ENCODE data around the gene IL1F10.

Gene IL1F10

GRCh38 chr2:113111823-113112287 is 44.1 kb downstream of the IL1F10 start:
- no peaks in the 10 kb centered on the region for H3K36me3 ChIP-seq
- no peak for TF ChIP-seq CTCF (IDR thresholded peaks at IDR 0.05; ENCODE audit: low read depth, low read length)
- no peak overlapping the region for H3K27ac ChIP-seq
- H3K9me3 ChIP-seq (ENCODE audit: severe bottlenecking), result no peaks in the 10 kb centered on the region
- H3K27me3 ChIP-seq (ENCODE audit: insufficient read depth, low read depth, severe bottlenecking), result no peaks in the 10 kb centered on the region
- H3K4me3 ChIP-seq (ENCODE audit: low read depth, low read length), result no peak overlapping the region
- DNase-seq, result no peak

GRCh38 chr2:113112441-113112840 is 44.7 kb downstream of the IL1F10 start:
- DNase-seq, result no peak

GRCh38 chr2:113112871-113113270 is 45.1 kb downstream of the IL1F10 start:
- Histone ChIP-seq H3K27ac (no peak overlapping the region), H3K9me3 (ENCODE audit: severe bottlenecking) (no peaks in the 10 kb centered on the region), H3K36me3 (no peaks in the 10 kb centered on the region), H3K27me3 (ENCODE audit: insufficient read depth, low read depth, severe bottlenecking) (no peaks in the 10 kb centered on the region), H3K4me3 (ENCODE audit: low read depth, low read length) (no peak overlapping the region)
- no peak for TF ChIP-seq CTCF (IDR thresholded peaks at IDR 0.05; ENCODE audit: low read depth, low read length)
- no peak for DNase-seq

More at GRCh38 chr2:113112441-113112840, 44.7 kb downstream of the IL1F10 start:
- no peaks in the 10 kb centered on the region for H3K9me3 ChIP-seq (ENCODE audit: severe bottlenecking)
- H3K27ac ChIP-seq, result no peak overlapping the region
- H3K4me3 ChIP-seq (ENCODE audit: low read depth, low read length), result no peak overlapping the region
- no peaks in the 10 kb centered on the region for H3K36me3 ChIP-seq
- TF ChIP-seq CTCF (IDR thresholded peaks at IDR 0.05; ENCODE audit: low read depth, low read length), result no peak
- no peaks in the 10 kb centered on the region for H3K27me3 ChIP-seq (ENCODE audit: insufficient read depth, low read depth, severe bottlenecking)

- no peaks in the 10 kb centered on the region for H3K27me3 ChIP-seq (ENCODE audit: insufficient read depth, low read depth, severe bottlenecking)
- no peaks in the 10 kb centered on the region for H3K9me3 ChIP-seq (ENCODE audit: severe bottlenecking)
- no peak for DNase-seq
- no peak overlapping the region for H3K27ac ChIP-seq
- no peak for TF ChIP-seq CTCF (IDR thresholded peaks at IDR 0.05; ENCODE audit: low read depth, low read length)
- no peaks in the 10 kb centered on the region for H3K36me3 ChIP-seq
- H3K4me3 ChIP-seq (ENCODE audit: low read depth, low read length), result no peak overlapping the region
Measured at GRCh38 chr2:113113807-113114206, 46.0 kb downstream of the IL1F10 start.

- Histone ChIP-seq H3K27me3 (ENCODE audit: insufficient read depth, low read depth, severe bottlenecking) (no peaks in the 10 kb centered on the region), H3K27ac (no peak overlapping the region), H3K4me3 (ENCODE audit: low read depth, low read length) (no peak overlapping the region), H3K36me3 (no peaks in the 10 kb centered on the region), H3K9me3 (ENCODE audit: severe bottlenecking) (no peaks in the 10 kb centered on the region)
- no peak for TF ChIP-seq CTCF (IDR thresholded peaks at IDR 0.05; ENCODE audit: low read depth, low read length)
- no peak for DNase-seq
Measured at GRCh38 chr2:113114224-113114945, 46.6 kb downstream of the IL1F10 start.

GRCh38 chr2:113114996-113115395 is 47.2 kb downstream of the IL1F10 start:
- H3K36me3 ChIP-seq, result no peaks in the 10 kb centered on the region
- H3K9me3 ChIP-seq (ENCODE audit: severe bottlenecking), result no peaks in the 10 kb centered on the region
- no peak overlapping the region for H3K4me3 ChIP-seq (ENCODE audit: low read depth, low read length)
- no peak overlapping the region for H3K27ac ChIP-seq
- no peaks in the 10 kb centered on the region for H3K27me3 ChIP-seq (ENCODE audit: insufficient read depth, low read depth, severe bottlenecking)
- TF ChIP-seq CTCF (IDR thresholded peaks at IDR 0.05; ENCODE audit: low read depth, low read length), result no peak
- DNase-seq, result no peak

Measured in WERI-Rb-1 (cell line).